DOHH2 (cell line): ENCODE data around the gene SETD6.

Experiments used
- H3F3A ChIP-seq: fragments of 200-600 bp; sonication (generic), shearing (Covaris generic); 2 replicates; pipeline ENCODE4 v1.6.0; 2016; ENCODE audit warnings: antibody characterized with exemption, mild to moderate bottlenecking; ENCODE audit not compliant: control insufficient read depth, insufficient read depth
- H3K27ac ChIP-seq: fragments of 200-600 bp; sonication (generic); 2 replicates; pipeline ENCODE4 v1.5.1; 2014; ENCODE audit warnings: low read depth, mild to moderate bottlenecking, low read length, moderate library complexity
- H3K27me3 ChIP-seq: fragments of 200-600 bp; sonication (generic); 2 replicates; pipeline ENCODE4 v1.6.1; 2014; ENCODE audit warnings: mild to moderate bottlenecking, low read length, mixed read lengths; ENCODE audit not compliant: control insufficient read depth
- H3K36me3 ChIP-seq: fragments of 200-600 bp; sonication (generic); 2 replicates; pipeline ENCODE4 v1.6.1; 2014; ENCODE audit warnings: mild to moderate bottlenecking, low read length, moderate library complexity, mixed read lengths; ENCODE audit not compliant: control insufficient read depth
- H3K4me1 ChIP-seq: fragments of 200-600 bp; sonication (generic); 2 replicates; pipeline ENCODE4 v1.6.1; 2014; ENCODE audit warnings: mild to moderate bottlenecking, low read length, mixed read lengths; ENCODE audit not compliant: control insufficient read depth
- H3K4me2 ChIP-seq: fragments of 200-600 bp; sonication (generic); 2 replicates; pipeline ENCODE4 v1.6.0; 2014; ENCODE audit warnings: mild to moderate bottlenecking, low read length, moderate library complexity
- H3K4me3 ChIP-seq: fragments of 200-600 bp; sonication (generic); 2 replicates; pipeline ENCODE4 v1.5.1; 2014; ENCODE audit warnings: mild to moderate bottlenecking, low read length, mixed read lengths
- H3K79me2 ChIP-seq: fragments of 200-600 bp; sonication (generic); 2 replicates; pipeline ENCODE4 v1.6.1; 2014; ENCODE audit warnings: mild to moderate bottlenecking, low read length, mixed read lengths; ENCODE audit not compliant: control insufficient read depth
- H3K9me2 ChIP-seq: fragments of 200-600 bp; sonication (generic); replicated peaks from 2 replicates; pipeline ENCODE4 v1.6.1; 2014; ENCODE audit warnings: mild to moderate bottlenecking, low read length, mixed read lengths; ENCODE audit not compliant: control insufficient read depth
- H3K9me3 ChIP-seq: fragments of 200-600 bp; sonication (generic); 2 replicates; pipeline ENCODE4 v1.6.1; 2014; ENCODE audit warnings: antibody characterized with exemption, low read length, mixed read lengths; ENCODE audit not compliant: control insufficient read depth, insufficient read depth
- H4K20me1 ChIP-seq: fragments of 200-600 bp; sonication (generic); 2 replicates; pipeline ENCODE4 v1.6.0; 2014; ENCODE audit warnings: low read depth, mild to moderate bottlenecking, antibody characterized with exemption, low read length, moderate library complexity; ENCODE audit not compliant: control insufficient read depth, insufficient read depth
- EZH2phosphoT487 ChIP-seq: fragments of 200-600 bp; sonication (generic); IDR thresholded peaks from 2 replicates; pipeline ENCODE4 v1.6.1; 2017; ENCODE audit warnings: borderline replicate concordance, mild to moderate bottlenecking, antibody characterized with exemption, low read length, moderate library complexity, mixed read lengths
- TF ChIP-seq, protein P1 (sequence below): fragments of 200-600 bp; sonication (generic); IDR thresholded peaks from one replicate; pipeline ENCODE4 v1.5.1; 2014; ENCODE audit warnings: antibody characterized with exemption, mild to moderate bottlenecking, low read depth, low read length; ENCODE audit not compliant: poor library complexity, severe bottlenecking

Gene SETD6

GRCh38 chr16:58541711-58542110, 26.4 kb downstream of the SETD6 start:
- Histone ChIP-seq H3K27me3 (no peaks in the 10 kb centered on the region), H4K20me1 (no peaks in the 10 kb centered on the region), H3K36me3 (peaks cover 97% of the 10 kb centered on the region), H3K4me1 (no peaks in the 10 kb centered on the region), H3K9me3 (no peaks in the 10 kb centered on the region), H3K27ac (no peak overlapping the region), H3F3A (no peaks in the 10 kb centered on the region; the same call in 1 of the 2 replicates), H3K79me2 (peaks cover 9% of the 10 kb centered on the region), H3K4me3 (no peak overlapping the region), H3K4me2 (no peak overlapping the region), H3K9me2 (no peaks in the 10 kb centered on the region)
- TF ChIP-seq EZH2phosphoT487 = no peak

GRCh38 chr16:58542291-58542690, 27.0 kb downstream of the SETD6 start:
- H3K4me3 ChIP-seq = no peak overlapping the region
- H3K4me2 ChIP-seq = no peak overlapping the region
- TF ChIP-seq, protein P1, sequence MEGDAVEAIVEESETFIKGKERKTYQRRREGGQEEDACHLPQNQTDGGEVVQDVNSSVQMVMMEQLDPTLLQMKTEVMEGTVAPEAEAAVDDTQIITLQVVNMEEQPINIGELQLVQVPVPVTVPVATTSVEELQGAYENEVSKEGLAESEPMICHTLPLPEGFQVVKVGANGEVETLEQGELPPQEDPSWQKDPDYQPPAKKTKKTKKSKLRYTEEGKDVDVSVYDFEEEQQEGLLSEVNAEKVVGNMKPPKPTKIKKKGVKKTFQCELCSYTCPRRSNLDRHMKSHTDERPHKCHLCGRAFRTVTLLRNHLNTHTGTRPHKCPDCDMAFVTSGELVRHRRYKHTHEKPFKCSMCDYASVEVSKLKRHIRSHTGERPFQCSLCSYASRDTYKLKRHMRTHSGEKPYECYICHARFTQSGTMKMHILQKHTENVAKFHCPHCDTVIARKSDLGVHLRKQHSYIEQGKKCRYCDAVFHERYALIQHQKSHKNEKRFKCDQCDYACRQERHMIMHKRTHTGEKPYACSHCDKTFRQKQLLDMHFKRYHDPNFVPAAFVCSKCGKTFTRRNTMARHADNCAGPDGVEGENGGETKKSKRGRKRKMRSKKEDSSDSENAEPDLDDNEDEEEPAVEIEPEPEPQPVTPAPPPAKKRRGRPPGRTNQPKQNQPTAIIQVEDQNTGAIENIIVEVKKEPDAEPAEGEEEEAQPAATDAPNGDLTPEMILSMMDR = no peak
- no peak for TF ChIP-seq EZH2phosphoT487
- H3K36me3 ChIP-seq = peaks cover 97% of the 10 kb centered on the region
- H3F3A ChIP-seq = no peaks in the 10 kb centered on the region; the same call in 1 of the 2 replicates
- H3K9me3 ChIP-seq = no peaks in the 10 kb centered on the region
- H3K79me2 ChIP-seq = peaks cover 9% of the 10 kb centered on the region
- no peaks in the 10 kb centered on the region for H4K20me1 ChIP-seq
- H3K27ac ChIP-seq = no peak overlapping the region
- no peaks in the 10 kb centered on the region for H3K27me3 ChIP-seq
- H3K9me2 ChIP-seq = no peaks in the 10 kb centered on the region
- no peaks in the 10 kb centered on the region for H3K4me1 ChIP-seq

- H3K9me2 ChIP-seq = no peaks in the 10 kb centered on the region
- H3K9me3 ChIP-seq = no peaks in the 10 kb centered on the region
- H3K79me2 ChIP-seq = peaks cover 9% of the 10 kb centered on the region
- no peak overlapping the region for H3K4me2 ChIP-seq
- no peak overlapping the region for H3K4me3 ChIP-seq
- TF ChIP-seq EZH2phosphoT487 = no peak
- TF ChIP-seq, protein P1 = no peak
- H3K4me1 ChIP-seq = no peaks in the 10 kb centered on the region
- H3K36me3 ChIP-seq = peaks cover 97% of the 10 kb centered on the region
- no peaks in the 10 kb centered on the region for H4K20me1 ChIP-seq
- no peaks in the 10 kb centered on the region for H3K27me3 ChIP-seq
- no peaks in the 10 kb centered on the region; the same call in 1 of the 2 replicates for H3F3A ChIP-seq
- no peak overlapping the region for H3K27ac ChIP-seq
Measured at GRCh38 chr16:58543685-58544084, 28.4 kb downstream of the SETD6 start.

DNA sequence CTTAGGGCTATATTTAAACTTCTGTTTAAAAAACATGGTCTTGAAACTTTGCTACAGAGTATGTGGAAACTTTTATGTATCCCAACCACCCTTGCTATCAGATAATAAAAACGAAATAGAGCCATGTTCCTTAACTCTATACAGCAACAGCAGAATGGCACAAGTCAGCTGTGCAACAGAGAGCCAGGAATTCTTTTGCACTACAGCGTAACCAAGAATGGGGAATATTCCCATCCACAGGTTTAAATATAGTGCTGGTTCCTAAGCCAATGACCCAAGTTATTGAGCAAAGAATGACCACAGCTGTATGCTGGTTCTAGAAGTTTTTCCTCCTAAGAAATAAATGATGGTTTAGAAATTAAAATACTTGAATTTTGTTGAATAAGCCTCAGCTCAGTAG, 33.1 kb downstream of the SETD6 start:
- Histone ChIP-seq H3F3A (no peaks in the 10 kb centered on the region; the same call in 1 of the 2 replicates), H3K27me3 (no peaks in the 10 kb centered on the region), H3K9me3 (no peaks in the 10 kb centered on the region), H3K36me3 (peaks cover 99% of the 10 kb centered on the region), H3K9me2 (no peaks in the 10 kb centered on the region), H3K4me2 (no peak overlapping the region), H3K79me2 (peaks cover 18% of the 10 kb centered on the region), H3K27ac (no peak overlapping the region), H3K4me3 (no peak overlapping the region), H3K4me1 (no peaks in the 10 kb centered on the region), H4K20me1 (no peaks in the 10 kb centered on the region)
- TF ChIP-seq, protein P1 = no peak
- no peak for TF ChIP-seq EZH2phosphoT487
